Transverse colon (tissue), 3 donors: ENCODE data around the gene DLG2.

Source experiments
- POLR2A ChIP-seq: fragments of 450-650 bp; IDR thresholded peaks from one replicate; pipeline ENCODE4 v1.6.1; 2016; ENCODE audit warnings: antibody characterized with exemption, mild to moderate bottlenecking, moderate library complexity
- TF ChIP-seq, protein P1 (sequence below), 5 experiments: fragments of 200-600 bp in 3 of 5; fragments of 450-650 bp in 2 of 5; sonication (generic) in 3 of 5; IDR thresholded peaks; 1 replicate in 2 of 5; 2 replicates in 3 of 5; pipeline ENCODE4 v1.5.1; 2016 to 2017; ENCODE audit warnings: antibody characterized with exemption in 5 of 5, inconsistent platforms in 3 of 5, mild to moderate bottlenecking in 2 of 5, moderate library complexity in 1 of 5

- TF ChIP-seq, protein P1, sequence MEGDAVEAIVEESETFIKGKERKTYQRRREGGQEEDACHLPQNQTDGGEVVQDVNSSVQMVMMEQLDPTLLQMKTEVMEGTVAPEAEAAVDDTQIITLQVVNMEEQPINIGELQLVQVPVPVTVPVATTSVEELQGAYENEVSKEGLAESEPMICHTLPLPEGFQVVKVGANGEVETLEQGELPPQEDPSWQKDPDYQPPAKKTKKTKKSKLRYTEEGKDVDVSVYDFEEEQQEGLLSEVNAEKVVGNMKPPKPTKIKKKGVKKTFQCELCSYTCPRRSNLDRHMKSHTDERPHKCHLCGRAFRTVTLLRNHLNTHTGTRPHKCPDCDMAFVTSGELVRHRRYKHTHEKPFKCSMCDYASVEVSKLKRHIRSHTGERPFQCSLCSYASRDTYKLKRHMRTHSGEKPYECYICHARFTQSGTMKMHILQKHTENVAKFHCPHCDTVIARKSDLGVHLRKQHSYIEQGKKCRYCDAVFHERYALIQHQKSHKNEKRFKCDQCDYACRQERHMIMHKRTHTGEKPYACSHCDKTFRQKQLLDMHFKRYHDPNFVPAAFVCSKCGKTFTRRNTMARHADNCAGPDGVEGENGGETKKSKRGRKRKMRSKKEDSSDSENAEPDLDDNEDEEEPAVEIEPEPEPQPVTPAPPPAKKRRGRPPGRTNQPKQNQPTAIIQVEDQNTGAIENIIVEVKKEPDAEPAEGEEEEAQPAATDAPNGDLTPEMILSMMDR (IDR thresholded peaks at IDR 0.05) = no peak
- no peak for TF ChIP-seq POLR2A
Measured at GRCh38 chr11:84249344-84250135, 1377.6 kb downstream of the DLG2 start.
